Measurements from ENCODE around the gene WRNIP1. TPM values are rescaled to one million over a fixed set of nuclear protein-coding genes. Genes with fewer than 3 reads are reported as not detected.

WRNIP1 gene
- total RNA-seq, 1 experiment from 2014 or later: 38.1 TPM

DNA sequence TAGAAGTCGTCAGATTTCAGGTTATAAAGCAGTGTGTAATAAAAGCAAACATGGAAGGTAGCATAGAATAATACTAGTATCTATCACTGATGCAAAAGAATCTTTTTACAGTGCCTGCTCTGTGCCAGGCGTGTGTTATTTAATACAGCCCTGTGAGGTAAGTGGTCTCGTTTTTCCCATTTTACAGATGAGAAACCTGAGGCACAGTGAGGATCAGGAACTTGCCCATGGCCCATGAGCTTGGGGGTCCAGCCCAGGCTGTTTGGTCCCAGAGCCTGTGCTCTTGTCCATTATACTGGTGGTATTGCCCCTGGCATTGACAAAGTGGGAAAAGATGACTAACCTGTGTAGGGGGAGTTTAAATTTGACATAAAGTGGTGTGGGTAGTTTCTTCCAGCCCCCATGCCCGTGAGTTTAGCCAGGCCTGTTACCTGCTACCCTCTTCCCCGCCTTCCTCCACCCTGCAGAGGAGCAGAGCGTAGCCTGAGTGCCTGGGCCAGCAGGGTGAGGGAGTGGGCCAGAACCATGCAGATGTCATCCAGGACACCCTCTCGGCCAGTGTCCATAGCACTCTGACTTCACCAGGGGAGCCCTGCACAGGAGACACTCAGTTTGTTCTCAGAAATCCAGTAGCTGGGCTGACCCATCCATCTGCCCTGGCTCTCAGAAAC lies 16.6 kb downstream of the WRNIP1 start:
- no peak for DNase-seq
- Histone ChIP-seq H3K18ac (ENCODE audit: insufficient read length, low read depth, low read length) (no peak overlapping the region), H3K4me2 (ENCODE audit: insufficient read depth, insufficient read length, low read length) (no peak overlapping the region), H3K27me3 (ENCODE audit: insufficient read depth, low read length) (no peaks in the 10 kb centered on the region), H3K23ac (ENCODE audit: insufficient read length, low read depth, low read length) (no peak overlapping the region), H3K4me1 (ENCODE audit: insufficient read depth, low read length) (no peaks in the 10 kb centered on the region), H3K56ac (ENCODE audit: insufficient read length, low read depth, low read length) (no peak overlapping the region), H2BK20ac (ENCODE audit: low read depth, low read length, poor library complexity, severe bottlenecking) (no peak overlapping the region), H4K91ac (ENCODE audit: insufficient read length, low read depth, low read length) (no peak overlapping the region), H3K23me2 (ENCODE audit: insufficient read length, low read depth, low read length, poor library complexity, severe bottlenecking) (no peaks in the 10 kb centered on the region), H3K9ac (ENCODE audit: extremely low read depth, insufficient read length, low read length) (no peak overlapping the region), H4K20me1 (ENCODE audit: control insufficient read depth, insufficient read depth, insufficient read length) (no peaks in the 10 kb centered on the region), H3K27ac (ENCODE audit: insufficient read length, low read depth, low read length) (no peak overlapping the region), H3K79me2 (ENCODE audit: insufficient read depth, low read length) (no peaks in the 10 kb centered on the region; the same call in 1 of the 2 replicates), H3T11ph (ENCODE audit: low read length) (no peak overlapping the region), H4K5ac (ENCODE audit: insufficient read length, low read depth, low read length) (no peak overlapping the region), H2BK5ac (ENCODE audit: insufficient read length, low read length) (no peak overlapping the region), H2BK12ac (ENCODE audit: insufficient read length, low read depth, low read length) (no peak overlapping the region), H2BK15ac (ENCODE audit: low read depth, low read length) (no peak overlapping the region), H2AFZ (ENCODE audit: low read length) (no peak overlapping the region), H3K14ac (ENCODE audit: insufficient read depth, low read length) (no peak overlapping the region), H3K79me1 (ENCODE audit: insufficient read depth, low read depth, low read length, poor library complexity, severe bottlenecking) (no peaks in the 10 kb centered on the region), H3K9me3 (ENCODE audit: control insufficient read depth, low read depth, low read length) (no peaks in the 10 kb centered on the region), H3K4ac (ENCODE audit: low read depth, low read length) (no peak overlapping the region), H2BK120ac (ENCODE audit: low read depth, low read length, poor library complexity, severe bottlenecking) (no peak overlapping the region), H4K8ac (replicated peaks; ENCODE audit: insufficient read length, low read depth, low read length) (no peak overlapping the region), H2AK5ac (ENCODE audit: insufficient read length, low read length) (no peak overlapping the region)
- H3K9me3 Mint-ChIP-seq: no peaks in the 10 kb centered on the region
- WGBS (ENCODE audit: extremely low coverage, insufficient read length, low lambda C conversion rate): no CpG with 5 or more reads among the region's 7 CpGs
- peaks cover 10 to 11% of the 10 kb centered on the region in 2 experiments for H3K4me1 Mint-ChIP-seq
- TF ChIP-seq CTCF (conservative IDR thresholded peaks at IDR 0.05): no peak
- no peak overlapping the region for H3K4me3 Mint-ChIP-seq
- peaks cover 18 to 46% (median 42%) of the 10 kb centered on the region in 3 experiments for H3K36me3 Mint-ChIP-seq (ENCODE audit: insufficient read depth in 1 of 3, low read depth in 3 of 3)
- H3K27ac Mint-ChIP-seq: no peak overlapping the region
- H3K27me3 Mint-ChIP-seq (ENCODE audit: low read depth): no peaks in the 10 kb centered on the region; the same call in 1 of the 2 replicates
